Osteocyte (in vitro differentiated cells): Measurements from ENCODE around the gene PIGO. TPM values are rescaled to one million over a fixed set of nuclear protein-coding genes. Genes with fewer than 3 reads are reported as not detected.
A peak's percentile ranks its signal among the peaks of the same experiment; 100 is the strongest.

ENCODE experiments used
- DNase-seq: peaks from one replicate; pipeline ENCODE4 v3.0.0; 2021; ENCODE audit warnings: mixed read lengths; ENCODE audit not compliant: unreplicated experiment; ENCODE audit errors: extremely low spot score
- H3K27ac Mint-ChIP-seq: one replicate; pipeline ENCODE4 v1.8.0; 2021; ENCODE audit warnings: mild to moderate bottlenecking, mixed read lengths; ENCODE audit not compliant: unreplicated experiment
- H3K27me3 Mint-ChIP-seq: one replicate; pipeline ENCODE4 v1.8.0; 2021; ENCODE audit warnings: mixed read lengths; ENCODE audit not compliant: unreplicated experiment
- H3K36me3 Mint-ChIP-seq: one replicate; pipeline ENCODE4 v1.8.0; 2021; ENCODE audit warnings: mixed read lengths; ENCODE audit not compliant: unreplicated experiment
- H3K4me1 Mint-ChIP-seq: one replicate; pipeline ENCODE4 v1.8.0; 2021; ENCODE audit warnings: mixed read lengths; ENCODE audit not compliant: unreplicated experiment
- H3K4me3 Mint-ChIP-seq: one replicate; pipeline ENCODE4 v1.8.0; 2021; ENCODE audit warnings: mild to moderate bottlenecking, moderate library complexity, mixed read lengths; ENCODE audit not compliant: unreplicated experiment
- H3K9me3 Mint-ChIP-seq: one replicate; pipeline ENCODE4 v1.8.0; 2021; ENCODE audit warnings: mixed read lengths; ENCODE audit not compliant: unreplicated experiment
- CTCF ChIP-seq: fragments of 200-600 bp; sonication (generic); IDR thresholded peaks from 2 replicates; pipeline ENCODE4 v1.5.0; 2021; ENCODE audit warnings: antibody characterized with exemption, mild to moderate bottlenecking, moderate library complexity
- long read RNA-seq: library from polyadenylated mRNA; unstranded; transcript quantifications from one replicate; pipeline ENCODE4 v2.0.0, GENCODE V29; 2021
- total RNA-seq: library from RNA; stranded (reverse); gene quantifications from 2 replicates; pipeline ENCODE4 v1.2.1, GENCODE V29; 2021

Gene PIGO
- 29.9 and 33.9 TPM in 2 replicates for total RNA-seq
- long read RNA-seq, full-length matches to known transcripts, result 33 of 104 reads
- long read RNA-seq, partial matches to known transcripts, result 26 of 104 reads
- long read RNA-seq, other reads (novel, unspliced or antisense), result 45 of 104 reads

GRCh38 chr9:35096035-35096849 lies at the start of gene PIGO:
PIGO (minus strand) TSS chr9:35096591; CDS start chr9:35095565, 1,026 bp downstream.
- H3K36me3 Mint-ChIP-seq, result peaks cover 19% of the 10 kb centered on the region
- no peaks in the 10 kb centered on the region for H3K27me3 Mint-ChIP-seq
- TF ChIP-seq CTCF, result peak; percentile 78
- DNase-seq, result peak; percentile 95
- peak within 1 kb of the TSS; percentile 79 for H3K4me3 Mint-ChIP-seq
- peaks cover 14% of the 10 kb centered on the region for H3K4me1 Mint-ChIP-seq
- H3K27ac Mint-ChIP-seq, result peak within 1 kb of the TSS; percentile 80
- no peaks in the 10 kb centered on the region for H3K9me3 Mint-ChIP-seq

GRCh38 chr9:35142037-35142436 lies 45.6 kb upstream of the PIGO start:
- Mint-ChIP-seq H3K36me3 (no peaks in the 10 kb centered on the region), H3K9me3 (peaks cover 6% of the 10 kb centered on the region)
- peak; percentile 32 for DNase-seq

GRCh38 chr9:35140093-35140492 lies 43.7 kb upstream of the PIGO start:
- peaks cover 9% of the 10 kb centered on the region for H3K27me3 Mint-ChIP-seq
- DNase-seq, result no peak
- H3K9me3 Mint-ChIP-seq, result peaks cover 3% of the 10 kb centered on the region
- TF ChIP-seq CTCF, result no peak
- H3K4me1 Mint-ChIP-seq, result no peaks in the 10 kb centered on the region
- H3K36me3 Mint-ChIP-seq, result no peaks in the 10 kb centered on the region
- no peak overlapping the region for H3K27ac Mint-ChIP-seq
- no peak overlapping the region for H3K4me3 Mint-ChIP-seq

More at GRCh38 chr9:35142037-35142436, 45.6 kb upstream of the PIGO start:
- no peak for TF ChIP-seq CTCF
- H3K4me3 Mint-ChIP-seq, result no peak overlapping the region
- peaks cover 6% of the 10 kb centered on the region for H3K27me3 Mint-ChIP-seq
- no peak overlapping the region for H3K27ac Mint-ChIP-seq
- H3K4me1 Mint-ChIP-seq, result no peaks in the 10 kb centered on the region

DNA sequence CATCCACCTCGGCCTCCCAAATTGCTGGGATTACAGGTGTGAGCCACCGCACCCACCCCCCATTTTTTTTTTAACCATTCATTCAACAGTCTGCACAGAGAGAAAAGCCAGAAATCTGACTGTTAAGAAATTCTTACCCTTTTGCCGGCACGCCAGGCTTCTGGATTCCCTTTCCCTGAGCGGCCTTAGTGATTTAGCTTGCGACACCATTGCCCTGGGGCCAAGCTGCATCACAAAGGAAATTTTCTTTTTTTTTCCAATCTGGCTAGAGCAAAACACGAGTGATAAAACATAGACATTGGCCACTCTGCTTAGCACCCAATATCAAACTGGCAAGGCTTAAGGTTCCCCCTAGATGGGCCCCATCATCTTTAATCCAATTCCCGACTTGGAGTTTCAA lies 40.5 kb upstream of the PIGO start:
- no peak for TF ChIP-seq CTCF
- Mint-ChIP-seq H3K27ac (no peak overlapping the region), H3K9me3 (peaks cover 6% of the 10 kb centered on the region), H3K27me3 (peaks cover 18% of the 10 kb centered on the region), H3K4me3 (no peak overlapping the region), H3K4me1 (no peaks in the 10 kb centered on the region), H3K36me3 (no peaks in the 10 kb centered on the region)
- DNase-seq, result peak; percentile 36

DNA sequence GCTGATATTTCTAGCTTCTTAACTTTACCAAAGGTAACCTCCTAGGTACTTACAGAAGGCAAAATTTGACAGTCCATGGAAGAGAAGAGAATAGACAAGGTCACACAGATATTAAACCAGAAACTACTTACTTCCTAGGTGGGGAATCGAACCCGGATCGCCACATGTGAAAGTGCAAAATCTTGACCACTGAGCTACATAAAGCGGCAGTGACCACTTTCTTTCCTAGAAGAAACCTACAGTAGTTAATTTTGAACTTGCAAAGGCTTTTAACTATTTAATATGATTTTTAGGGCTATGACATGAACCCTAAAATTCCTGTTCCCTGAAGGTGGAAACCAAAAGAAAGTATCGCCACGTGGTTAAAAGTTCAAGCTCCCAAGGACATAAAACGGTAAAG lies 39.6 kb upstream of the PIGO start:
- no peak for DNase-seq
- Mint-ChIP-seq H3K4me1 (no peaks in the 10 kb centered on the region), H3K4me3 (no peak overlapping the region), H3K36me3 (no peaks in the 10 kb centered on the region), H3K27me3 (peaks cover 18% of the 10 kb centered on the region), H3K9me3 (peaks cover 8% of the 10 kb centered on the region), H3K27ac (no peak overlapping the region)
- TF ChIP-seq CTCF, result no peak
